OCI-LY7 (cell line): ENCODE results near the gene PLA2G2A. TPM values are rescaled to one million over a fixed set of nuclear protein-coding genes. Genes with fewer than 3 reads are reported as not detected.

ENCODE experiments used
- BruUV-seq: library from RNA; stranded (reverse); fragments of 400-500 nt; replicated peaks from 2 replicates; lab custom pipeline; 2021; lab: Mats Ljungman, UMichigan
- CTCF ChIA-PET: fragments of 300-600 bp; sonication (Branson Sonifier 250); formaldehyde crosslinking; loops from one replicate; lab custom pipeline; 2022; ENCODE audit warnings: antibody characterized with exemption; ENCODE audit not compliant: unreplicated experiment; lab: Charles Lee
- POLR2A ChIA-PET: fragments of 300-600 bp; sonication (Branson Sonifier 250); formaldehyde crosslinking; loops from one replicate; lab custom pipeline; 2022; ENCODE audit warnings: antibody characterized with exemption; lab: Charles Lee
- DNase-seq: peaks from one replicate; pipeline ENCODE4 v3.0.0-alpha.2; 2015; ENCODE audit warnings: low spot score
- H2AFZ ChIP-seq: fragments of 200-600 bp; sonication (generic), shearing (Covaris generic); 2 replicates; pipeline ENCODE4 v1.6.1; 2014; ENCODE audit warnings: mild to moderate bottlenecking, antibody characterized with exemption, low read length, moderate library complexity
- H3K27ac ChIP-seq: fragments of 200-600 bp; sonication (generic); 2 replicates; pipeline ENCODE4 v1.5.1; 2014; ENCODE audit warnings: mixed run types, low read depth, mild to moderate bottlenecking, moderate library complexity, low read length, inconsistent platforms; ENCODE audit not compliant: poor library complexity, severe bottlenecking
- H3K36me3 ChIP-seq: fragments of 200-600 bp; sonication (generic); 2 replicates; pipeline ENCODE4 v1.6.1; 2014; ENCODE audit warnings: mild to moderate bottlenecking, antibody characterized with exemption, low read length, moderate library complexity, mixed read lengths; ENCODE audit not compliant: insufficient read depth
- H3K4me1 ChIP-seq: fragments of 200-600 bp; sonication (generic); 2 replicates; pipeline ENCODE4 v1.5.1; 2014; ENCODE audit warnings: mild to moderate bottlenecking, low read length; ENCODE audit not compliant: insufficient read depth, poor library complexity, severe bottlenecking
- H3K4me2 ChIP-seq: fragments of 200-600 bp; sonication (generic); 2 replicates; pipeline ENCODE4 v1.6.1; 2014; ENCODE audit warnings: mild to moderate bottlenecking, low read length
- H3K4me3 ChIP-seq: fragments of 200-600 bp; sonication (generic); 2 replicates; pipeline ENCODE4 v1.5.1; 2014; ENCODE audit warnings: mild to moderate bottlenecking, low read depth, low read length; ENCODE audit not compliant: poor library complexity, severe bottlenecking
- H3K79me2 ChIP-seq: fragments of 200-600 bp; sonication (generic); 2 replicates; pipeline ENCODE4 v1.6.1; 2016; ENCODE audit warnings: low read depth, mild to moderate bottlenecking, low read length, moderate library complexity, mixed read lengths; ENCODE audit not compliant: insufficient read depth
- H3K9me2 ChIP-seq: fragments of 200-600 bp; sonication (generic); 2 replicates; pipeline ENCODE4 v1.6.1; 2016; ENCODE audit warnings: mild to moderate bottlenecking, low read length, mixed read lengths; ENCODE audit not compliant: insufficient read depth
- H3K9me3 ChIP-seq: fragments of 200-600 bp; sonication (generic); 2 replicates; pipeline ENCODE4 v1.6.1; 2014; ENCODE audit warnings: mild to moderate bottlenecking, mixed run types, low read length, mixed read lengths
- H4K20me1 ChIP-seq: fragments of 200-600 bp; sonication (generic); 2 replicates; pipeline ENCODE4 v1.6.1; 2014; ENCODE audit warnings: mild to moderate bottlenecking, antibody characterized with exemption, low read length, moderate library complexity, mixed read lengths; ENCODE audit not compliant: insufficient read depth
- CTCF ChIP-seq: fragments of 200-600 bp; sonication (generic); conservative IDR thresholded peaks from 2 replicates; pipeline ENCODE4 v1.5.1; 2014; ENCODE audit warnings: mild to moderate bottlenecking, antibody characterized with exemption, low read length, moderate library complexity, mixed read lengths
- EZH2phosphoT487 ChIP-seq: fragments of 200-600 bp; sonication (generic); IDR thresholded peaks from 2 replicates; pipeline ENCODE4 v1.6.1; 2018; ENCODE audit warnings: low read depth, borderline replicate concordance, mild to moderate bottlenecking, mixed run types, antibody characterized with exemption, low read length, moderate library complexity, mixed read lengths
- intact Hi-C: fragments of 100-400 bp; cut with micrococcal nuclease; formaldehyde crosslinking; loops from one replicate; pipeline ENCODE4 v1.10.0; 2022; ENCODE audit not compliant: unreplicated experiment
- total RNA-seq, 2 experiments: library from RNA; depleted of rRNA in 1 of 2; stranded (reverse); fragments of >200 nt in 1 of 2; shearing (Covaris generic) in 1 of 2; gene quantifications; 2 replicates each; pipeline ENCODE4 v1.2.3, GENCODE V29; 2014 to 2022

Gene PLA2G2A
- total RNA-seq, 2 experiments from 2014 or later, result not detected

- Histone ChIP-seq H3K36me3 (no peaks in the 10 kb centered on the region), H3K79me2 (no peaks in the 10 kb centered on the region), H2AFZ (no peak overlapping the region), H3K4me3 (no peak overlapping the region), H3K4me2 (no peak overlapping the region), H3K4me1 (no peaks in the 10 kb centered on the region), H3K9me3 (peaks cover 4% of the 10 kb centered on the region; the same call in 1 of the 2 replicates), H3K27ac (no peak overlapping the region), H3K9me2 (no peaks in the 10 kb centered on the region), H4K20me1 (no peaks in the 10 kb centered on the region)
- CTCF ChIA-PET, result no interaction called here
- BruUV-seq, result no TSS peak
- intact Hi-C loops, result no loop called here
- POLR2A ChIA-PET, result interaction anchor here (0.6 to 0.7 kb wide), 2 partner anchors 31 to 70 kb away, joined by 3 read pairs; no protein-coding TSS in a partner anchor
- no peak for DNase-seq
- no peak for TF ChIP-seq EZH2phosphoT487
- no peak for TF ChIP-seq CTCF
These were observed 30.4 kb downstream of the PLA2G2A start for GRCh38 chr1:19949016-19949415.

- BruUV-seq, result no TSS peak
- Histone ChIP-seq H3K9me2 (no peaks in the 10 kb centered on the region), H3K9me3 (no peaks in the 10 kb centered on the region), H3K79me2 (no peaks in the 10 kb centered on the region), H3K4me3 (no peak overlapping the region), H3K36me3 (no peaks in the 10 kb centered on the region), H3K4me2 (no peak overlapping the region), H2AFZ (no peak overlapping the region), H3K27ac (no peak overlapping the region), H4K20me1 (no peaks in the 10 kb centered on the region), H3K4me1 (no peaks in the 10 kb centered on the region)
- DNase-seq, result no peak
- ChIA-PET CTCF (no interaction called here), POLR2A (interaction anchor here (0.6 kb wide), 1 partner anchor 875 kb away, joined by 3 read pairs; no protein-coding TSS in a partner anchor)
- intact Hi-C loops, result no loop called here
- TF ChIP-seq CTCF (no peak), EZH2phosphoT487 (no peak)
These were observed 32.4 kb downstream of the PLA2G2A start for GRCh38 chr1:19946971-19947370.

- intact Hi-C loops, result no loop called here
- Histone ChIP-seq H3K9me2 (no peaks in the 10 kb centered on the region), H3K9me3 (no peaks in the 10 kb centered on the region), H3K4me2 (no peak overlapping the region), H3K4me3 (no peak overlapping the region), H3K79me2 (no peaks in the 10 kb centered on the region), H3K4me1 (no peaks in the 10 kb centered on the region), H3K27ac (no peak overlapping the region), H4K20me1 (no peaks in the 10 kb centered on the region), H3K36me3 (no peaks in the 10 kb centered on the region), H2AFZ (no peak overlapping the region)
- POLR2A ChIA-PET, result interaction anchor here (0.6 kb wide), 1 partner anchor 876 kb away, joined by 3 read pairs; no protein-coding TSS in a partner anchor
- DNase-seq, result no peak
- no TSS peak for BruUV-seq
- CTCF ChIA-PET, result no interaction called here
- TF ChIP-seq EZH2phosphoT487 (no peak), CTCF (no peak)
These were observed 33.1 kb downstream of the PLA2G2A start for GRCh38 chr1:19946331-19946751.
